GM19035 (cell line): ENCODE data around the gene CES4A.
"Not testable (repeated sequence)": the region's sequence is repeated elsewhere in the genome, so short reads cannot be mapped to it uniquely, and the experiment has no call there.

Source experiments
- ATAC-seq: cut with Tn5 transposase; IDR thresholded peaks from one replicate; pipeline ENCODE4 v1.9.1; 2021; ENCODE audit not compliant: unreplicated experiment

The CES4A gene

DNA sequence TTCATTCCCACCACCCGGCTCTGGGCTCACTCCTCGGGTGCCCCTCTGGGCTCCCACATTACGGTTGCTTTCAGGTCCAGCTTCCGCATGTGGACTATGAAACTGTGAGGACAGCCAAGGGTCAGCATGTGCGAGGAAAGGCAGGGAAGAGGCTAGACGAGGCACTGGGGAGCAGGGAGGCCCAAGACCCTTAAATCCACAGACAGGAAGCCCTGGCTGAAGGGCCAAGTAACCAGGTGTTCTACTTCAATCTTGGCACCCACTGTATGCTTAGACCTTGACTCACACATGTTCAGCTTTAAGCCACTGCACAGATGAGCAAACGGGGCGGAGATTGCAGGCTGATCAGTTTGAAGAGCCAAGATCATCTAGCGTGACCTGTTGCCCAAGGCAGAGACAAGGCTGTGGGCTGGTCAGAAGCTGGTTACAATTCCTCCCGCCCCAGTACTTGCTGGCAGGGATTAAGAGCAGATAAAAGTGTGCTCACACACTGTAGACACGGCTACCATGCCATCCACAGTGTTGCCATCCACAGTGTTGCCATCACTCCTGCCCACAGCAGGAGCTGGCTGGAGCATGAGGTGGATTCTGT is at the start of gene CES4A:
Gene CES4A, plus strand, starts transcription at position 393 of the 592 bp plus-strand sequence. Its CDS starts 184 bp downstream, at position 577.
- no peak for ATAC-seq

DNA sequence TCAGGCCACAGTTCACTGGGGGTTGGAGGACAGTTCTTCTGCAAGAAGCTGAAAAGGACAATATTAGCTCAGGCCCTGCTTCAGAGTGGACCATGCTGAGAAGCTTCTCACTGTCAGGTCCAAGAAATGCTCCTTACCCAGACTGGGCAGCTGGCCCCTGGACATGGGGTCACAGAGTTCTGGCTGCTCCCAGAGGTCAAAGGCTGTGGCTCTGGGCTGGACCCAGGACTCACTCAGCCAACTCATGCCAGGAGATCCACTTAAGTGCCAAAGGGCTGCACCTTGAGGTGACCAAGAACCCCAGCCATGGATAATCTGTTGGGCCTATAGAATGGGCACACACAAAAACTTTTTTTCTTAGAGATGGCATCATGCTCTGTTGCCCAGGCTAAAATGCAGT is 49.0 kb upstream of the CES4A start:
- no peak for ATAC-seq

DNA sequence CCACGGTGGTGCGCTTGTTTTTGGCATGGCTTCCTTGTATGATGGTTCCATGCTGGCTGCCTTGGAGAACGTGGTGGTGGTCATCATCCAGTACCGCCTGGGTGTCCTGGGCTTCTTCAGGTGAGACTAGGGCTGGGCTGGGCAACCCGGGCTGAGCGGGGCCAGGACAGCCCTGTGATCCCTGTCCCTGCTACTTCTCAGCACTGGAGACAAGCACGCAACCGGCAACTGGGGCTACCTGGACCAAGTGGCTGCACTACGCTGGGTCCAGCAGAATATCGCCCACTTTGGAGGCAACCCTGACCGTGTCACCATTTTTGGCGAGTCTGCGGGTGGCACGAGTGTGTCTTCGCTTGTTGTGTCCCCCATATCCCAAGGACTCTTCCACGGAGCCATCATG is 48.2 kb upstream of the CES4A start:
- no peak for ATAC-seq

DNA sequence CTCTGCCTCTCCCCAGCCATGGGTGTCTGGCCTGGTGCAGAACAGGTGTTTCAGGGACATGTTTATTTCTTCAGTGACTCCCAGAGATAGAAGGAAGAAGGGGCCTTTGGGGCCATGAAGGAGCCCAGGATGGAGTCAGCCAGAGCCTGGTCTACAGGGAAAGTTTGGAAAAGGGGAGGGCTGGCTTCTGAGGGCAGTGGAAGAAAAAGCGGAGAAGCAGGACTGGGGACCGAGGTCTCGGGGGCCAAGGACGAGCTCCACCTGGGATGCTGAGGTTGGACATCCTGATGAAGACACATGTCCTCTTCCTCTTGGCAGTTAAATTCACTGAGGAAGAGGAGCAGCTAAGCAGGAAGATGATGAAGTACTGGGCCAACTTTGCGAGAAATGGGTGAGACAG is 45.4 kb upstream of the CES4A start:
- no peak for ATAC-seq

DNA sequence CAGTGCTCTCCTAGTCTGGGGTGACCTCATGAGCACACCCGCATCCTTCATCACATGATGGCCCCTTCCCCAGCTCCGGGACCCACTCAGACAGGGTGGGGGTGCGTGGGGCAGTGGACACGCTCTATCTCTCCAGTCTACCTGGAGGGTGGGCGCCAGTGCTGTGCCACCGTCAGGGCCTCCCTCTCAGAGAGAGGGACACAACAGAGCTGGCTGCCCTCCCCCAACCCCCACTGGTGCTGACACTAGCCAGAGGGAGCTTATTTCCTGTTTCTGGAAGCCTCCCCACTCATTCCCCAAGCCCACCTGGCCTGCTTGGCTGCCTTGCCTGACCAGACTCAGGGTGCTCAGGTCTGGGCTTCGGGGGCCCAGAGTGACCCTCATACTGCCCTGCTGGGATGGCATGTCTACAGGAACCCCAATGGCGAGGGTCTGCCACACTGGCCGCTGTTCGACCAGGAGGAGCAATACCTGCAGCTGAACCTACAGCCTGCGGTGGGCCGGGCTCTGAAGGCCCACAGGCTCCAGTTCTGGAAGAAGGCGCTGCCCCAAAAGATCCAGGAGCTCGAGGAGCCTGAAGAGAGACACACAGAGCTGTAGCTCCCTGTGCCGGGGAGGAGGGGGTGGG is 44.8 kb upstream of the CES4A start:
- no peak for ATAC-seq

DNA sequence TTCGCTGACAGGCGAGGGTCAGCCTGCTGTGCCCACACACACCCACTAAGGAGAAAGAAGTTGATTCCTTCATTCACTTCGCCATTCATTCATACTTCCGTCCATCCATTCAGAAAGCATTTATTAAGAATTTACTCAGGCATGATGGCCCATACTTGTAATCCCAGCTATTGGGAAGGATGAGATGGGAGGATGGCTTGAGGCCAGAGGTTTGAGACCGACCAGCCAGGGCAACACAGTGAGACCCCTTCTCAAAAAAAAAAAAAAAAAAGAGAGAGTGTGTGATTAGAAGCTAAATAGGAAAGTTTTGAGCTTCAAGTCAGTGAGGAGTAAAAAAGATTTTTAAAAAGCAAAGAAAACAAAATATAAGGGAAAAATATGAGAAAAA is 44.3 kb upstream of the CES4A start:
- no peak for ATAC-seq

DNA sequence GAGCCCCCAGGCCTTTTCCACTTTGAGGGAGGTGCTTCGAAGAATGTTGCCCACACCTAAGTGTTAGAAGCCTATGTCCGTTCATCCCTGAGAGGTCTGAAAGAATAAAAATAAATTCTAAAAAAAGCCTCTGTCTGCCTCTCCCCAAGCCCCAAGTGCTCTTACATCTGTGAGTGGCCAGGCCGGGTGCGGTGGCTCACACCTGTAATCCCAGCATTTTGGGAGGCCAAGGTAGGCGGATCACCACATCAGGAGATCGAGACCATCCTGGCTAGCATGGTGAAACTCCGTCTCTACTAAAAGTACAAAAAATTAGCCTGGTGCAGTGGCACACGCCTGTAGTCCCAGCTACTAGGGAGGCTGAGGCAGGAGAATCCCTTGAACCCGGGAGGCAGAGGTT is 43.4 kb upstream of the CES4A start:
- not testable (repeated sequence) for ATAC-seq

DNA sequence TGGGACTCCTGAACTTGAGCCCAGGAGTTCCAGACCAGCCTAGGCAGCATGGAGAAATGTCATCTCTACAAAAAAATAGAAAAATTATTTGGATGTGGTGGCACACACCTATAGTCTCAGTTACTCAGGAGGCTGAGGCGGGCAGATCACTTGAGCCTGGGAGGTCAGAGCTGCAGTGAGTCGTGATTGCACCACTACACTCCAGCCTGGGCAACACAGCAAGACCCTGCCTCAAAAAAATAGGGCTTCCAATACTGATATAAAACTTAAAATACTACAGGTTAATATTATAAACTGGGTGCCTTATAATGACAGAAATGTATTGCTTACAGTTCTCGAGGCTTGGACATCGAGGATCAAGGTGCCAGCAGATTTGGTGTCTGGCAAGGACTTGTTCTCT is 42.5 kb upstream of the CES4A start:
- no peak for ATAC-seq

DNA sequence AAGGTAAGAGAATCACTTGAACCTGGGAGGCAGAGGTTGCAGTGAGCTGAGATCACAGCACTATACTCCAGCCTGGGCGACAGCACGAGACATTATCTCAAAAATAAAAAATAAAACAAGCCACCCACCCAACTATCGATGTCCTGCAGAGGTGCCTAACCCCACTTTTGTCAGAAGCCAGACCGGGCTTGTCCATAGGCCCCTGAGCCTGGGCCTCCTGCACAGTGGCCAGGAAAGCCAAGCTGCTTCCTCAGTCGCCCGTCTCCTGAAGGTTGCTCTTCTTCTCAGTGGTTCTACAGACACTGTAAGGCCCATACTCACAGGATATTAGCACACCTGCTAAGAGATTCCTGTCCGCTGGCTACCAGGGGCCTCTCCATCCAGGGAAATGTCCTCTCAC is 41.8 kb upstream of the CES4A start:
- no peak for ATAC-seq

DNA sequence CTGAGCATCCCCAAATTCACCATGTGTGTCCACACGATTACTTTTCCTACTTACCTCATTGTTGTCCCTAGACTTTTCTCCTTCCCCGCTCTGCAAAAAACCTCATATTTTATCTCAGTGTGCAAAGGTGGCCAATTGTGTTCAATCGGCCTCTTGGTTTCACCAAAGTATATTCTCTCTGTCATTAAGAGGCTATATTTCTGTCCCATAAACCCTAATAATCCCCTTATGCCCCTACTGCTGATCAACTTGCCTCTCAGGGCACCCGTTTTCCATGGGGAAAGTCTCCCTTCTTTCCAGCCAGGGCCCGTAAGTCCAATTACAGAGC is 41.5 kb upstream of the CES4A start:
- no peak for ATAC-seq

DNA sequence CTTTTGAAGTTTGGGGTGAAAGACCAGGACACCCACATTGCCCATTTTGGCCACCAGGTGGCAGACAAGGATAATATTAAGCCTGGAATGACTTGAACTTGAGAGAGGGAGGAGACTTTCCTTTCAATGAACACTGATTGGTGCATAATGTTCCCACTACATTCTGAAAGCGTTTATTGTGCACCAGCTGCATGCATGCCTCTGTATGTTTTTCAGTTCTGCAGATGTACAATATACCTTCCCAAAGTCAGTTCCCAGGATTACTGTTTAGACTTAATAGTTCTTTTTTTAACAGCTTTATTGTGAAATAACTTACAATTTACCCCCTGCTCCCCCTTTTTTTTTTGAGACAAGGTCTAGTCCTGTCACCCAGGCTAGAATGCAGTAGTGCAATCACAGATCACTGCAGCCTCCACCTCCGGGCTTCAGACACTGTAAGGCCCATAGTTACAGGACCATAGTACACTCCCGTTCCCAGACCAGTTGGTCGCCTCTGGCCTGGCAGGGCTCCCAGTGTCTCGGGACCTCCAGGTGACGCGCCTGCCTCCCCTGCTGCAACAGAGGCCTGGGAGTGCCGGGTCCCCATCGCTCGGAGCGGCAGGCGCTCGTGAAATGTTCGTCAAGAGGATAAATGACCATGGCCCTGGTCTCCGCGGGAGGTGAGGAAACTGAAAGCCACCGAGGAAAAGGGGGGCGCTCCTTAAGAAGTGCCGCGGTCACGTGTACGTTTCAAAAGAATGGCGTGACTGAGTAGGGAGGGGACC is 40.9 kb upstream of the CES4A start:
- peak; percentile 77 for ATAC-seq

DNA sequence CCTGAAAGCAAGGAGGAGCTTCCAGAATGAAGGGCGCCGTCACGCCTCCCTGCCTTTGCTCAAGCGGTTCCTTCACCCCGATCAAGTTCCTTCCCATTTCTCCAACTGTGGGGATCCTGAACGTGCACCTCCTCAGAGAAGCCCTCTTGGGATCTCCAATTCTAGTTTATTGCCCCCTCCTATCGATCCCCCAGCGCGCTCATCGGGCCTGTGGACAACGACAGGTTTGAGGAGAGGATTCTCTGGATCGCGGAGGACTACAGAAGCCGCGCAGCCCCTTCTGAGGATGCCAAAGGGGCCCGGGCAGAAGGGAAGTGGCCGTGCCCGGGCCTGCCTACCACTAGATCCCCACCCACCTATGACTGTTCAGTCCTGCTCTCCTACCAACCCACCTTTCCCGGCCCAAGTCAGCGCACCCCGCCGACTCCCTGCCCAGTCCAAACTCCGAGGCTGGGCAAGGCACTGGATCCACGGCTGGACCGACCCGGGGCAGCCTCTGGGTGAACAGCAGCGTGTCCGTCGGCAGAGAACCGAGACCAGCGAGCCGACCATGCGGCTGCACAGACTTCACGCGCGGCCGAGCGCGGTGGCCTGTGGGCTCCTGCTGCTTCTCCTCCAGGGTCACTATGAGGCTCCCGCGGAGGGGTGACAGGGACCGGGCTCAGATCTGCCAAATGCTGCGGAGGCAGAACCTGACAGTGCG is 40.1 kb upstream of the CES4A start:
- no peak for ATAC-seq

DNA sequence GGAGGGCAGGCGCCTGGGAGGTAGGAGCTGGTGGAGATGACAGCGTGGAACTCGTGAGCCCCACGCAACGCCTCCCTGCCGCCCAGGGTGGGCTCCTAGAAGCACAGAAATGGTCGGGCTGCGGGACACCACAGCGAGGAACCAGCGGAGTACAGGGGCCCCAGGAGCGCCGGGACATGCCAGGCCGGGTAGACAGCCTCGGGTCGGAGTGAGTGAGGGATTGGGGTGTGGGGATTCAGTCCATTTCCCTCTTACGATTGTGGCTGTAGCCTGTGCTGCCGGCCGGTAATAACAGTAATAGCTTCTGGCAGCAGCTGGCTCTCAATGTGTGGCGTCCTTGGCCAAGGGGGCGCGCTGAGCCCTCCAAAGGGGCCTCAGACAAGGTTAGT is 39.6 kb upstream of the CES4A start:
- no peak for ATAC-seq

DNA sequence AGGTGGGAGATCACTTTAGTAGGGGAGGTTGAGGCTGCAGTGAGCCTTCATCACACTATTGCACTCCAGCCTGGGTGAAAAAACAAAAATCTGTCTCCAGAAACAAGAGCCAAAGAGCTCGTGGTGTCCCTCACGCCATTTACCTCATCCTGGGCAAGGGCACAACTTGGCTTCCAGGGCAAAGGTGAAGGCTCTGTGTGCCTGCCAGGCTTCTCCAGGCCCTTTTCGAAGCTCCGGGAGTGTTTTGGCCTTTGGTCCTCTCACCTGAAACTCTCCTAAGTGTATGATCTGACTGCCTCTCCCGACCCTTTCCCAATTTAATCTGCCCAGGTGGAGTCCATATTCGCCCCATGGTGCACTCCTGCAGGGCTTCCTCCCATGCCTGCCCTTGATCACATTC is 38.9 kb upstream of the CES4A start:
- no peak for ATAC-seq

DNA sequence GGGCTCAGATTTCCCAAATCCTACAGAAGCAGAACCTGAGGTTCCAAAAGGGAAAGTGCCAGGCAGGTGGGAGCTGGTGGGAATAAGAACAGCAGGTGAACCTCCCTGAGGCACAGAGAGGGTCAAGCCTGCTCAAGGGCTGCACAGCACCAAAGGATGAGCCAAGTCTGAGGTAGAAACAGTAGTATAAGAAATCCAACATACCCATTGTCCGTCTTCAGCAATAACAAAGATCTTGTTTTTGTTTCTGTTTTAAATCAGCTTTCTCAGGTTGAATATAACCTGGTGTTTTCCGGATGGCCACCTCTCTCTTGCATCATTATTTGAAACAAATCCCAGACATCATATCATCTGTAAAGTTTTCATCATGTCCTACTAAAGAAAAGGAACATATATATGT is 38.0 kb upstream of the CES4A start:
- no peak for ATAC-seq

DNA sequence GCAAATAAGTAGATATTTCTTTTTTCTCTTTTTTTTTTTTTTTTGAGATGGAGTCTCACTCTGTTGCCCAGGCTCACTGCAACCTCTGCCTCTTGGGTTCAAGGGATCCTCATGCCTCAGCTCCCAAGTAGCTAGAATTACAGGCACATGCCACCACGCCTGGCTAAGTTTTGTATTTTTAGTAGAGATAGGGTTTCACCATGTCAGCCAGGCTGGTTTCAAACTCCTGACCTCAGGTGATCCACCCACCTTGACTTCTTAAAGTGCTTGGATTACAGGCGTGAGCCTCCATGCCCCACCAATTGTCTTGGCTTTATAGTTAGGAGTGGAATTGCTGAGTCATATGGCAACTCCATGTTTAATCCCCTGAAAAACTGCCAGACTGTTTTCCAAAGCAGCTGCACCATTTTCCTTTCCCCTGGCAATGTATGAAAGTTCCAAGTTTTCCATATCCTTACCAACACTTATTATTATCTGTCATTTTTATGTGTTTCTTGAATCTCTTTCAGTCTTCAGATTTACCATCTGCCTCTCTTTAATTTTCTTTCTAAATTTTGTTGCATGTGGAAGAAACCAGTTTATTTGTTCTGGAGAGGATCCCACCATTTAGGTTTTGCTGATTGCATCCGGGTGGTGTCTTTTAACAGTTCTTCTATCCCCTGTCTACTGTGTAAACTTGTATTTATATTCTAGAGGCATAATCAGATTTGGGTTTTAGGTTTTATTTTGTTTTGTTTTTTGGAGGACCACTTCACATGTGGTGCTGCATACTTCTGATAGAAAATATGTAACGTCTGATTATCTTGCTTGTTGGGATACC is 37.2 kb upstream of the CES4A start:
- no peak for ATAC-seq

DNA sequence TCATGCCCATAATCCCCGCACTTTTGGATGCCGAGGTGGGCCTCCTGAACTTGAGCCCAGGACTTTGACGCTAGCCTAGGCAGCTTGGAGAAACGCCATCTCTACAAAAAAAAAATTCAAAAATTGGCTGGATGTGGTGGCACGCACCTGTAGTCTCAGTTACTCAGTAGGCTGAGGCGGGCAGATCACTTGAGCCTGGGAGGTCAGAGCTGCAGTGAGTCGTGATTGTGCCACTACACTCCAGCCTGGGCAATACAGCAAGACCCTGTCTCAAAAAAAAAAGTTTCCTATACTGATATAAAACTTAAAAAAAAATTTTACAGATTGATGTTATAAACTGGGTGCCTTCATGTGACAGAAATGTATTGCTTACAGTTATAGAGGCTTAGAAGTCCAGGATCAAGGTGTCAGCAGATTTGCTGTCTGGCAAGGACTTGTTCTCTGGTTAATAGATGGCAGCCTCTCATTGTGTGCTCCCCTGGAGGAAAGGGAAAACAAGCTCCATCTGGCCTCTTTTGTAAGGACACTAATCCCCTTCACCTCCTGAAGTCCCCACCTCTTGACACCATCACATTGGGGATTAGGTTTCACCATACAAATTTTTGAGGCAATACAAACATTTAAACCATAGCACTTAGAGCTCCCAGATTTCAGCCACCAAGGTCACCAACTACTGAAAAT is 35.8 kb upstream of the CES4A start:
- ATAC-seq: no peak

DNA sequence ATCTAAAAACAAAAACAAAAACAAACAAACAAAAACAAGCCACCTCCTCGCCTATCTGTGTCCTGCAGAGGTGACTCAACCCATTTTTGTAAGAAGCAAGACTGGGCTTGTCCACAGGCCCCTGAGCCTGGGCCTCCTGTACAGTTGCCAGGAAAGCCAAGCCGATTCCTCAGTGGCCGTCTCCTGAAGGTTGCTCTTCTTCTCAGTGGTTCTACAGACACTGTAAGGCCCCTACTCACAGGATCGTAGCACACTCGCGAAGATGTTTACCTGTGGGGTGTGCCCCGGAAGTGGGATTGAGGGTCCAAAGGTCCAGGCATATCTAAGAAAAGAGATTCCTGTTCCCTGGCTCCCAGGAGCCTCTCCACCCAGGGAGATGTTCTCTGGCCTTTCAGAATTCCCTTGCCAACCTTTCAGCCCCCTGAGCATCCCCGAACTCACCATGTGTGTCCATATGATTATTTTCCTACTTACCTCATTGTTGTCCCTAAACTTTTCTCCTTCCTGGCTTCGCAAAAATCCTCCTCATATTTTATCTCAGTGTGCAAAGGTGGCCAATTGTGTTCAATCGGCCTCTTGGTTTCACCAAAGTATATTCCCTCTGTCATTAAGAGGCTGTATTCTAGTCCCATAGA is 34.8 kb upstream of the CES4A start:
- no peak for ATAC-seq

DNA sequence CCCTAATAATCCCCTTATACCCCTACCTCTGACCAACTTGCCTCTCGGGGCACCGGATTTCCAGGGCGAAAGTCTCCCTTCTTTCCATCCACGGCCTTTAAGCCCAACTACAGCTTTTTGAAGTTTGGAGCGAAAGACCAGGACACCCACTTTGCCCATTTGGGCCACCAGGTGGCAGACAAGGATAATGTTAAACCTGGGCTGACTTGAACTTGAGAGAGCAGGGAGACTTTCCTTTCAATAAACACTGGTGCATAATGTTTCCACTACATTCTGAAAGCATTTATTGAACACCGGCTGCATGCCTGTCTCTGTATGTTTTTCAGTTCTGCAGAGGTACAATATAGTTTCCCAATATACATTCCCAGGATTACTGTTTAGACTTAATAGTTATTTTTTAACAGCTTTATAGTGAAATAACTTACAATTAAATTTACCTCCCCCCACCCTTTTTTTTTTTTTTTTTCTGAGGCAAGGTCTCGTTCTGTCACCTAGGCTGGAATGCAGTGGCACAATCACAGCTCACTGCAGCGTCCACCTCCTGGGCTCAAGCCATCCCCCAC is 34.2 kb upstream of the CES4A start:
- no peak for ATAC-seq
